HG03064 (cell line): ENCODE measurements around the gene VWA3B.
"Not testable (repeated sequence)": the region's sequence is repeated elsewhere in the genome, so short reads cannot be mapped to it uniquely, and the experiment has no call there.

Experiments
- ATAC-seq: cut with Tn5 transposase; IDR thresholded peaks from one replicate; pipeline ENCODE4 v1.9.1; 2021; ENCODE audit warnings: low read depth; ENCODE audit not compliant: unreplicated experiment

VWA3B gene

GRCh38 chr2:98087447-98088020 lies 567 bp downstream of the VWA3B start:
- no peak for ATAC-seq

GRCh38 chr2:98088261-98088660 lies 1.3 kb downstream of the VWA3B start:
- ATAC-seq: no peak

- no peak for ATAC-seq
These were observed 3.0 kb downstream of the VWA3B start for GRCh38 chr2:98089941-98090340.

GRCh38 chr2:98090951-98091350 lies 4.0 kb downstream of the VWA3B start:
- no peak for ATAC-seq

- ATAC-seq: no peak
These were observed 4.8 kb downstream of the VWA3B start for GRCh38 chr2:98091738-98092137.

GRCh38 chr2:98093146-98093545 lies 6.2 kb downstream of the VWA3B start:
- no peak for ATAC-seq

- no peak for ATAC-seq
These were observed 6.6 kb downstream of the VWA3B start for GRCh38 chr2:98093611-98094010.

GRCh38 chr2:98099939-98100743 lies 13.2 kb downstream of the VWA3B start:
- no peak for ATAC-seq

- ATAC-seq: not testable (repeated sequence)
These were observed 15.3 kb downstream of the VWA3B start for GRCh38 chr2:98102315-98102714.

GRCh38 chr2:98102878-98103277 lies 15.9 kb downstream of the VWA3B start:
- ATAC-seq: no peak

- no peak for ATAC-seq
These were observed 21.1 kb downstream of the VWA3B start for GRCh38 chr2:98108110-98108509.

GRCh38 chr2:98110741-98111140 lies 23.8 kb downstream of the VWA3B start:
- ATAC-seq: no peak

- no peak for ATAC-seq
These were observed 27.8 kb downstream of the VWA3B start for GRCh38 chr2:98114643-98115330.

GRCh38 chr2:98118161-98118560 lies 31.2 kb downstream of the VWA3B start:
- no peak for ATAC-seq

- ATAC-seq: no peak
These were observed 31.9 kb downstream of the VWA3B start for GRCh38 chr2:98118852-98119251.

GRCh38 chr2:98121149-98121548 lies 34.2 kb downstream of the VWA3B start:
- no peak for ATAC-seq

GRCh38 chr2:98122524-98122923 lies 35.6 kb downstream of the VWA3B start:
- no peak for ATAC-seq

- ATAC-seq: no peak
These were observed 36.3 kb downstream of the VWA3B start for GRCh38 chr2:98123286-98123685.

- no peak for ATAC-seq
These were observed 39.1 kb downstream of the VWA3B start for GRCh38 chr2:98126061-98126460.

GRCh38 chr2:98127229-98127989 lies 40.4 kb downstream of the VWA3B start:
- no peak for ATAC-seq

GRCh38 chr2:98128556-98129109 lies 41.7 kb downstream of the VWA3B start:
- ATAC-seq: no peak
